HG03565 (cell line): Measurements from ENCODE around the gene COX19.
"Not testable (repeated sequence)": the region's sequence is repeated elsewhere in the genome, so short reads cannot be mapped to it uniquely, and the experiment has no call there.

Experiments used
- ATAC-seq: cut with Tn5 transposase; IDR thresholded peaks from one replicate; pipeline ENCODE4 v1.9.1; 2021; ENCODE audit warnings: mild to moderate bottlenecking, moderate library complexity; ENCODE audit not compliant: unreplicated experiment

COX19 gene

DNA sequence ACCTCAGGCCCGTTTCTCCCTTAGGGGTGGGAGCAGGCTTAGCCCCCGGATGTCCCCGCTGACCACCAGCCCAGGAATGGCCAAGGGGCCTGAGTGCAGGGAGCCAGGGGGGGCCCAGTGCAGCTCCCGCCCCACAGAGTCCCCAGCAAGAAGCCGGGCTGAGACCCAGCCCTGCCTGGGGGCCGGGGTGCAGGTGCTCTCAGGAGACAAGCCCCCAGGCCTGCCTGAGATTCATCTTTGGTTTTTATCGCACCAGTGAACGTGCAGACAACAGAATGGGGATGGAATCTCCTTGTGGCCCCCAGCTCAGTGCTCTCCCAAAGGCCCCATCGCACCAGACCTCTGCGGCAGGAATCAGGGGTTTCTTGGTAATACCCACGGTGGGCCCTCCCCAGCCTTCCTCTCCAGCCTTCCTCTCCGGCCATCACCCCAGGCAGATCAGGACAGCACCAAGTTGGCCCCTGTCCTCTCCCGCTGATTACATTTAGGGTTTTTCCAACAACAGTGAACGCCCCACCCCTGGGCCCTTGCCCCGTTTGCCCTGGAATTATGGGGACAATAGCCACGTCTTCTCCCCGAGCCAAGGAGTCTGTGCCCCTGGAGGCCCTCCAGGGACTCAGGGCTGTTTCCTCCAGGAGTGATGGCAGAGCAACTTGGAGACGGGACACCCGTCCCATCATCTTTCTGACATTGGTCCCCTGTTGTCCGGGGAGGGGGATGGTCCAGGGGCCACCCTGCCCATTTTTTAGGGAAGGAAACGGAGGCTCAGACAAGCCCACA lies 43.3 kb downstream of the COX19 start:
- no peak for ATAC-seq

DNA sequence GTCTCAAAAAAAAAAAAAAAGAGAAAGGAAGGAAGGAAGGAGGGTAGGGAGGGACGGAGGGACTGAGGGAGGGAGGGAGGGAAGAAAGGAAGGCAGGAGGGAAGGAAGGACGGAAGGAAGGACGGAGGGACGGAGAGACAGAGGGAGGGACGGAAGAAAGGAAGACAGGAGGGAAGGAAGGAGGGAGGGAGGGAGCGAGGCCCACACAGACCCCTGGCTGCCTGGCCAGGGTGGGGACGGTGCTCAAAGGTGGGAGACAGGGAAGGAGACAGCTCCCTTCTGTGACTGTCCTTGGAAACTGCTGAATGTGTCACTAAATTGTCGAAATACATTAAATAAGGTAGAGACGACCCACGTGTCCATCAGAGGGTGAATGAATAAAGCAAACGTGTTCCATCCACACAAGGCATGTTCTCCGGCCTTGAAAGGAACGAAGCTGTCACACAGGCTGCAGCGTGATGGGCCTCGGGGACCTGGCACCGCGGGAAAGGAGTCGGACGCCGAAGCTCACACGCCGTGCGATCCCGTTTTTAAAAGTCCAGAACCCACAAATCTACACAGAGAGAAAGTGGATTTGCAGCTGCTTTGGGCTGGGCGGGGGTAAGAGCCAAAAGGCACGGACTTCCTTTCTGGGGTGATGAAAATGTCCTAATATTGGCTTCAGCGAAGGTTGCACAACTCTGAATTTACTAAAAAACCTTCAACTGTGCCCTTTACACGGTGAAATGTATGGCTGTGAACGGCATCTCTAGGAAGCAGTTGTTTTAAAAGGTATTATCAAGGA lies 44.2 kb downstream of the COX19 start:
- ATAC-seq, result no peak

DNA sequence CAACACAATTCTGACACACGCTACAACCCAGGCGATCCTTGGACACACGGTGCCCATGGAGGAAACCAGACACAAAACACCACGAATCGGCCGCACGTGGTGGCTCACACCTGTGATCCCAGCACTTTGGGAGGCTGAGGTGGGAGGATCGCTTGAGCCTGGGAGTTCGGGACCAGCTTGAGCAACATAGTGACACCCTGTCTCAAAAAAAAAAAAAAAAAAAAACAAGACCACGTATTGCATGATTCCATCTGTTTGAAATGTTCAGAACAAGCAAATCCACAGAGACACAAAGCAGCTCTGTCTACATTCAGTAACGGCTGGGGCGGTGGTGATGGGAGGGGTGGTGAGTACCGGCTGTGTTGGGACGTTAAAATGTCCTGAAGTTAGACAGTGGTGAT lies 46.0 kb downstream of the COX19 start:
- no peak for ATAC-seq

DNA sequence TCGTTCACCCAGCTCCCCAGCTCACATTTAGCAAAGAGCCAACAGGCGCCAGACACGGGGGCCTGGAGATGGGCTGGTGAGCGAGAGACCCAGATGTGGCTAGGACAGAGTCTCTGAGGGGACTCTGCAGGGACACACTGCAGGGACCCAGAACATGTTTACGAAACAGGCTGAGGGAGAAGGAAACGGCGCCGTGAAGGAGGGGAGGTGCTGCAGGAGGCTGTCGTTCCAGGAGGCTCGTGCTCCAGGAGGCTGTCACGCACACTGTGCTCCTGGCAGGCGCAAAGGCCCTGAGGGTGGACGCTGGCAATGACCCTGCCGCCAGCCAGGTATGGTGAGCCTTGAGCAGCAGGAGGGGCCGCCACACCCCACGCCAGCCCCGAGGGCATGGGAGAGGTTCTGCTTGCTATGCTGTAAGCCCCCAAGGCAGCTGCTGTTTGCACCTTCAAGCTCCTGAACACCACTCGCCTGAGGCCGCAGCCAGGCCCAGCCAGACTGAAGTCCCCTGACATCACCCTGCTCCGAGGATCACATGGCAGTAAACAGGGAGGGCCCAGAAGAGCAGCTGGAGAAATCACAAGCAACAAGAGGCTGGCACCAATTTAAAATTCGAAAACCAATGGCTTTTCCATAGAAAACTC lies 48.2 kb downstream of the COX19 start:
- ATAC-seq, result no peak

DNA sequence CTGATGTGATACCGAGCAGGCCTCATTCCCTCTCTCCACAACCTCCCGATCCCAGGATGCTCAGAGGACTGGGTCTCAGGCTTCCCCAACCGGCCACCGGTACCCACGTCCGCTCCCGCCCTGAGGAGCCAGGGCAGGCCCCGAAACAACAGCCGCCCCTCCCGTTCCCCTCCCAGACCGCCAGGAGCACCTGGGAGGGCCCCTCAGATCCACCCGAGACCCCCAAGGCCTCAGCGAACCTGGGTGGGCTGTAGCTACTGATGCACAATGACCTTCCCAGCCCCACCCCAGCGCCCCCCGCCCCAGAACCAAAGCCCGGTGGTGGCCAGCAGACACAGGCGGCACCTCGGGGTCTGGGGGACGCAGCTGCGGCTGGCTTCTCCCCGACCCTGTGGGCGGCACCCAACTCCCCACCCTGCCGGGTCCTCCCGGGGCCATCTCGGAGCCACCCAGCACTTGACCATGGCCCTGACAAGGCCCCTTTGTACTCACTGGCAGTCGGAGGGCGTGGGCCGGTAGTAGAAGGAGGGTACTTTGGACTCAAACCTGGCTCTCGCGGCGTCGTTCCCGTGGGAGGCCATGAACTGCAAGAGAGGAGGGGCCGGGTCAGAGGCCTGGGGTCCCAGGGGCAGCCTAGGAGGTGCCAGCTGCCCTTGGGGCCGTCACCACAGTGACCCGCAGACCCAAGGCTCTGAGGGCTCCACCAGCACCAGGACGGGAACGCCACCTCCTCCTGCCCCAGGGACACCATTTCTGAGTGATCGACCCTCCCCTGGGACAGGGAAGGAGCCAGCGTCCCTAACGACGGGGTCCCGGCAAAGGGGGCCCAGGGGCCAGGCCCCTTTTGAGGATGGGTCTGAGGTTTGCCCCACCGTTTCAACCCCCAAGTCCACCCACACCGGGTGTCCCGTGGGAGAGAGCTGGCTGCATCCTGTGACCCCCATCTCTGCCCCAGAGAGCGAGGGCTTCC lies 49.0 kb downstream of the COX19 start:
- no peak for ATAC-seq

DNA sequence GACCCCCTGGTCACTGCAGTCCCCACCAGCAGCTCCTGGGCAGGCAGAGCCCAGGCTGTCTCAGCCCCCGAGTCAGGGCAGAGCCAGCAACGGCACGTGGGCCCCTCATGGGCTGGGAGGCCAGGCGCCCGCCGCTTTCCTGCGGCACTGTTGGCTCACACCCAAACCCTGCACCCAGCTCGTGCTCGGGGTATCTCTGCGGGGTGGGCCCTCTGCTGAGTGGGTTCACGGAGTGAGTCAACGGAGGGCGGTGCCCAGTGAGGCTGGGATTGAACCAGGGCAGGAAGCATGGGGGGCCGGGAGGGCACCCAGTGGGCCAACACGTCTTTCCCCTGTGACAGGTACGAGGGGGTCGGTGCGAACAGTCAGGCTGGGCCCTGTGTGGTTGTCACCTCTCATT lies 49.7 kb downstream of the COX19 start:
- no peak for ATAC-seq

DNA sequence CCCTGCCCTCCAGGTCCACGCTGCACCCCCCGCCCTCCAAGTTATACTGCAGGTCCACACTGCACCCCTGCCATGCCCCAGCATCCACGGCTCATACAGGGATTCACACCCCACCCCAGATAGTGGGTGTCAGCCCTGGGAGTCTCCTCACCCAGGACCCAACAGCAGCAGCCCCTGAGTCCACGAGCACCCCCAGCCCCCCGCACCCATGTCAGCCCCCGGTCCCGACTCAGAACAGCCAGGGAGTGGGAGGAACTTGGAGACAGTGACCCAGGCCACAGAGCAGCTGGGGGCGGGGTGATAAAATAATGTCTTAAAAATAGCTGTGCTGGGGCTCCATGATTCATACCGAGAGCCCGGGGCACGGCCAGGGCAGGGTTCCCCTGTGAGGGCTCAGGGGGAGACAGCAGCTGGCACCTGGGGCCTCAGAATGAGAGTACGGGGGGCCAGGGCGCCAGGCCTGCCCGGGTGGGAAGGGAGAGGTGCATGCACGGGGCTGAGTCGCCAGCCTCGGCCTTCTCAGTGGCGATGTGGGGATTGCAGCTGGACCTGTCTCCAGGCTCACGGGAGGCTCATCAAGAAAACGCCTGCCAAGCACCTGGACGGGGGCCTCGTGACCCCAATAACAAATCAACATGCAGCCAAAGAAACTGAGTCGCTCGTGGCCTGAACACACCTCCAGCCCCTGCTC lies 50.7 kb downstream of the COX19 start:
- peak; percentile 46 for ATAC-seq

DNA sequence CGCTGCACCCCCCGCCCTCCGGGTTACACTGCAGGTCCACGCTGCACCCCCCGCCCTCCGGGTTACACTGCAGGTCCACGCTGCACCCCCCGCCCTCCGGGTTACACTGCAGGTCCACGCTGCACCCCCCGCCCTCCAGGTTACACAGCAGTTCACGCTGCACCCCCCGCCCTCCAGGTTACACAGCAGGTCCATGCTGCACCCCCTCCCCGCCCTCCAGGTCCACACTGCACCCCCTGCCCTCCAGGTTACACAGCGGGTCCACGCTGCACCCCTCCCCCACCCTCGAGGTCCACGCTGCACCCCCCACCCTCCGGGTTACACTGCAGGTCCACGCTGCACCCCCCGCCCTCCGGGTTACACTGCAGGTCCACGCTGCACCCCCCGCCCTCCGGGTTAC lies 51.3 kb downstream of the COX19 start:
- ATAC-seq, result not testable (repeated sequence)

DNA sequence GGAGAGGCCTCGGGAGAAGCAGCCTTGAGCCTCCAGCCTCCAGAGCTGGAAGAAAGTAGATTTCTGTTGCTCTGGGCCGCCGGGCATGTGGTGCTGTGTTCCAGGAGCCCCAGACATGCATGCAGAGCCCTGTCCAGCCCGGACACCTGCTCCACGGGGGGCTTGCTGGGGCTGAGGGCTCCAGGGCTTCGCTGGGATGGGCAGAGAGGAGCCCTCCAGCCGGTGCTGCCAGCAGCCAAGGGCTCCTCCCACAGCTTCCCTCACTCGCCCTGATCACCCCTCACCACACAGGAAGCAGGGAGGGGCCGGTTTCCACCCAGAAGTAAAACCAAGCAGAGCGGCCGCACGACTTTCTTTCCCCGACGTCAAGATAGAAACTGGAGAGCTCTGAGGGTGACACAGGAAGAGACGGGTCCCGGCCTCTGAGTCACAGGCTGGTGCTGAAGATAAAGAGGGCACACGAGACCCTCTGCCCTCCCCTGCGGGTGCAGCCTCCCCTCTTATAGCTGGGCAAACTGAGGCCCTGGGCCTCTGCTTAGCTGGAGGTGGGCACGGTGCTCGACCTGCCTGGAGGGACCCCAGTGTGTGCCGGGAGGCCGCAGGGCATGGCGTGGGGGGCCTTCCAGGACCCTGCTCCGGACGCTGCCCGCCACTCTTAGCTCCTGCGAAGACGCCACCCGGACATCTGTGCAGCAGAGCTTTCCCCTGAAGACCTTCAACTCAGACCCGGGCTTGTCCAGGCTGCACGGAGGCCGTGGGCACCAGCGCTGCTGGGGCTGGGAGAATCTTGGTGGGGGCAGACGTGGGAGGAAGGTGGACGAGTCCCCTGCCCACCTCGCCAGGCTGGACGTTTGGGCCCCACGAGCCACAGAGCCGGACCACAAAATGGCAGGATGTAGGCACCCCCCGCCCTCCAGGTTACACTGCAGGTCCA lies 52.0 kb downstream of the COX19 start:
- peak; percentile 70 for ATAC-seq

DNA sequence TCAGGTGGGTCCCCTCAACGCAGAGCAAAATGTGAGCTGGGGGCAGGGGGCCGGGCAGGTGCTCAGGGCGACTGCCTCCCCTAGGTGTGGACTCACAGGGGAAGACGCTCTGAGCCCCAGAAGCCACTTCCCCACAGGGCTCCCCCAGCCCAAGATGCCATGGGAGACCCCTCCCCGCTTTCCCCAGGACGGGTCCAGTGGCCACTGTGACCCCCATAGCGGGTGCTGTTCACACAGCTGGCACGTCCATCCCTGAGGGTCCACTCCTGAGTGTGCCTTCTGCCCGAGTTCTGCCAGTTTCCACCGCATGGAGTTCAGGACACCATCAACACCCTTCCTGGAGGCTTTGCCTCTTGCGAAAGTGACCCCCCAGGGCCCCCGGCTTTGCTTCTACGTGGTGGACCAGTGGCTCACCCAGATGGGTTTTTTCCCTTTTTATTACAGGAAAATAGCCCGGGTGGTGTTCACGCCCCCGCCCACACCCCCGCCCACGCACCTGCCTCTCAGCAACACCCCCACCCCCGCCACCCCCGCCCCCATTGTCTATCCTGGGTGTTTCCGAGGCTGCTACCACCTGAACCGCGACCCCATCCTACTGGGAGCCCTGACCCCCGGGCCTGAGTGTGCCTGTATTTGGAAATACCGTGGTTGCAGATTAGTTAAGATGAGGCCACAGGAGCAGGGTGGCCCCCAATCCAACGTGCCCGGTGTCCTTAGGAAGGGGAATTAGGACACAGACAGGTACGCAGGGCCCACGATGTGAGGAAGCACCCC lies 52.8 kb downstream of the COX19 start:
- no peak for ATAC-seq

DNA sequence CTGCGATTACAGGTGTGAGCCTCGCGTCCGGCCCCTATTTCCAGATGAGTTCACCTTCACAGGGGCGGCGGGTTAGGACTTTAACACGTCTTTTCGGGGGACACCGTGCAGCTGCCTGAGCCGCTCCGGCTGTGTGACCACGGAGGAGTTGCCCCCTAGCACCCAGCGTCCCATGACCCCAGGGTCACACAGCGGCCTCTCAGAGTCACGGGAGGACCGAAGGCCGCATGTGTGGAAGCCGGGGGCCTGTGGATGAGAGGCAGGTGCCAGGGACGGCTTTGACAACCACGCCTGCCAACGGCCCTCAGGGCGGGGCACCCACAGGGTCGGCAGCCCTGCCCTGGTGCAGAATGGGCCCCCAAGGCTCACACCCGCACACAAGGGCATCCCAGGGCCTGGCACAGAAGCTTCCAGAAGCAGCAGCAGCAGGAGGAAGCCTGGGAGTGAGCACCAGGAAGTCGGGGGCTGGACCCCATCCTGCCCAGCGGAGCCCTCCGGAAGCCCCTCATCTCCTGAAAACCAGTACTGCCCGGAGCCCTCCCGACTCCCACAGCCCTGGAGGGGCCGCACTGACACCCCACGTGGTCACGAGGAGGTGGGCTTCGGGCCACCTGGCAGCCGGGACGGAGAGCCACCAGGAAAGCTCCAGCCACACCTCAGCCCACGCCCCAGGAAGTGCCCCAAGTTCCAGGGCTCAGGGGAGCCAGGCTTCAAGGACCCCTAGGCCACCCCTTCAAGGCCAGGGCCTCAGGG lies 53.6 kb downstream of the COX19 start:
- no peak for ATAC-seq

DNA sequence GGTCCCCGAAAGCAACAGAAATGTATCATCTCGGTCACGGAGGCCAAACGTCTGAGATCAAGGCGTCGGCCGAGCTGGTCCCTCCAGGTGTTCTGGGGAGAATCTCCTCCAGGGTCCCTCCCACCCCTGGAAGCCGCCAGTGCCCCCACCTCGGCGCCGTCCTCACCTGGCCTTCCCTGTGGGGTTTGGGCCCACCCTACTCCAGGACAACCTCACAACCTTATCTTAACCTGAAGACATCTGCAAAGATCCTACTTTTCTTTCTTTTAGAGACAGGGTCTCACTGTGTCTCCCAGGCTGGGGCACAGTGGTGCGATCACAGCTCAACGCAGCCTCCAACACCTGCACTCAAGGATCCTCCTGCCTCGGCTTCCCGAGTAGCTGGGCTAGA lies 54.3 kb downstream of the COX19 start:
- no peak for ATAC-seq

DNA sequence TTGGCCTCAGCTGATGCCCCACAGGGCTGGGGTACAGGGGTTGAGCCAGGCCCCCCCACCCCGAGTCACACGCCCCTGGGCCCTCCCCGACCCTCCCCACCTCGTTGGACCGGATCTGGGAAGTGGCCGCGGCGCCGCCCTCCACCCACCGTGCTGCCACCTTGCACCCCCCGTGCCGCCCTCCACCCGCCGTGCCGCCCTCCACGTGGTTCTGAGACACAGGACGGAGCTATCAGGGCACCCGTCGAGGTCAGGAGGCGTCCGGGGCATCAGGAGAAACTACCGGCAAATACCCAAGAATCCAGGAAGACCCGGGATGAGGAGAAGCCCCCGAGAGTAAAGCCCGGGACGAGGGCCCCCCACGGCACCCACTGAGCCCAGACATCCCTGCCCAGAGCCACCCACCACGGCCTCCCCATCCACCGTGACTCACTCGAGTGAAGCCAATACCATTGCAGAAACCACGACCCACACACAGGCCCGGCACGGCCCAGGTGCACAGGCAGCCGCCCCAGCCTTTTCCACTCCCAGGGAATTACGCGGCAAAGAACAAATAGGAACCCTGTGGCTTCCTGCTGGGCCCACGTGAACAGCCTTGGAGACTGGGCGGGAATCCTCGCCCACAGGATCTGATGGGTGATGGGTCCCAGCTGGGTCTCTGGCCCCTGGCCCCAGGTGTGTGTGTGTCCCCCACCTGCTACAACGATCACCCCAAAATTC lies 54.8 kb downstream of the COX19 start:
- no peak for ATAC-seq

DNA sequence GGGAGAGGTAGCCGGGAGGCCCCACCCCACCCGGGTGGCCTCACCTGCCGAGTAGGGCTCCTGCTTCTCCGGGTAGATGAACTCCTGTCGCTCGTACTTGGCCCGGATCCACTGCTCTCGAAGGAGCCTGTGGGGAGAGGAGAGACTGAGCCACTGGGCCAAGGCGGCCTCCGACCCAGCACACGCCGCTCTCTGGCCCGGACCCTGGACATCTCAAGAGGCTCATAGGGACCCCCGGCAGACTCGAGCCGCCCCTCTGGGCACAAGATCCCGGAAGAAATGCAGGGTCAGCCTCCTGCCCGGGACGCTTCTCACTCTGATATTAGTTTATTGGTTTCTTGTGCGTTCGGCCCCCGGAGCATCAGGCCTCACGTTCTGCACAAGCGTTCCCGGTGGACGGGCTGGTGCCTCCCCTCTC lies 55.4 kb downstream of the COX19 start:
- no peak for ATAC-seq

DNA sequence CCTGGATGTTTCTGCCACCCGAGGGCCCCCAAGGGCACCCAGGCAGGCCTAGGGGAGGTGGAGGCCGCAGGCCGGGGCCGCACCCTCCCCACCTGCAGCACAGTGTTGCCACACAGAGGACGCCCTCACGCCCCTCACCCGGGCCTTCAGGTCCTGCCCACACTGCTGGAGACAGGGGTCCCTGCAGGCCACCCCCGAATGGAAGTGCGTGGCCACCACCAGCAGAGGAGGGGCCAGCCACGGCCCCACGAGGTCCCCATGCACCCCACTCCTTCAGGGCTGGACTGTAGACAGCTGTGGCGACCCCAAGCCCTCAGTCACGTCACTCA lies 56.3 kb downstream of the COX19 start:
- ATAC-seq, result no peak

DNA sequence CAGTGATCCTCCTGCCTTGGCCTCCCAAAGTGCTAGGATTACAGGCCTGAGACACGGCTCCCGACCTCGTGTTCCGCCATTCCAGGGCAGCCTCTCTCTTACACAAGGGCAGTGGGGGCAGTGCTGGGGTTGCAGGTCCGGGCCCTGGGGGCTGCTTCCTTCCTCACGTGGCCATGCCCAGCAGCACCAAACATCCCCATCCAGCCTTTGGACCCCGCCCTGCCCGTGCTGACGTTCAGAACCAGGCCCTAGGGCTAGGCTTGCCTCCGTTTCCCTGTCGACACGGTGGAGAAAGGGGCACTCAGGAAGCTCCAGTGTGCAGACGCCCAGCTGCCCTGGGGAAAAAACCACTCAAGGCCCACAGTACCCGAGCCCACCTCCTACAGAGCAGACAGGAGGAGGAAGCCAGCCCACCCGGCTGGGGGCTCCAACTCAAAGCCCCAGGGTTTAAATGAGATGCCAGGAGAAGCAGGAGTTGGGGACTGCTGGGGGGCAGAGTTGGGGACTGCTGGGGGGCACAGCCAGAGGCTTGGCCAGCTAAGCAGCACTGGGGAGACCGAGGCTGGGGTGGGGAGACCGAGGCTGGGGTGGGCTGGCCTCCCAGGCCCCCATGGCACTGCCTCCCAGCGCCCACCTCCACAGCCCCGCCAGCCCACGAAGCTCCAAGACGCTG lies 56.8 kb downstream of the COX19 start:
- no peak for ATAC-seq

DNA sequence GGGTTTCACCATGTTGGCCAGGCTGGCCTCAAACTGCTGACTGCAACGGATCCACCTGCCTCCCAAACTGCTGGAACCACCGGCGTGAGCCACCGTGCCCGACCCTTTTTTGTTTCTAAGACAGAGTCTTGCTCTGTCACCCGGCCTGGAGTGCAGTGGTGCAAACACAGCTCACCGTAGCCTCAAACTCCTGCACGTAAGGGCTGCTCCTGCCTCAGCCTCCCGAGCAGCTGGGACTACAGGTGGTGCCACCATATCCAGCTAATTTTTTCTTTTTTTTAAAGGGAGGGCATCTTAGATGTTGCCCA lies 57.3 kb downstream of the COX19 start:
- no peak for ATAC-seq
